ENCODE measurements around the gene TTR.

- TF ChIP-seq, protein P1, sequence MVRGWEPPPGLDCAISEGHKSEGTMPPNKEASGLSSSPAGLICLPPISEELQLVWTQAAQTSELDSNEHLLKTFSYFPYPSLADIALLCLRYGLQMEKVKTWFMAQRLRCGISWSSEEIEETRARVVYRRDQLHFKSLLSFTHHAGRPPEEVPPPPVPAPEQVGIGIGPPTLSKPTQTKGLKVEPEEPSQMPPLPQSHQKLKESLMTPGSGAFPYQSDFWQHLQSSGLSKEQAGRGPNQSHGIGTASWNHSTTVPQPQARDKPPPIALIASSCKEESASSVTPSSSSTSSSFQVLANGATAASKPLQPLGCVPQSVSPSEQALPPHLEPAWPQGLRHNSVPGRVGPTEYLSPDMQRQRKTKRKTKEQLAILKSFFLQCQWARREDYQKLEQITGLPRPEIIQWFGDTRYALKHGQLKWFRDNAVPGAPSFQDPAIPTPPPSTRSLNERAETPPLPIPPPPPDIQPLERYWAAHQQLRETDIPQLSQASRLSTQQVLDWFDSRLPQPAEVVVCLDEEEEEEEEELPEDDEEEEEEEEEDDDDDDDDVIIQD (CRISPR knock-in tag; IDR thresholded peaks at IDR 0.05; ENCODE audit: low read depth) = no peak
- TF ChIP-seq THRA (CRISPR knock-in tag; IDR thresholded peaks at IDR 0.05; ENCODE audit: borderline replicate concordance) (no peak), TBP (CRISPR knock-in tag; IDR thresholded peaks at IDR 0.05) (no peak), ZNF501 (CRISPR knock-in tag; IDR thresholded peaks at IDR 0.05) (no peak), ZFP37 (CRISPR knock-in tag; IDR thresholded peaks at IDR 0.05; ENCODE audit: borderline replicate concordance) (no peak), ZFP36 (IDR thresholded peaks at IDR 0.05; ENCODE audit: borderline replicate concordance, low read depth, low read length, partially characterized antibody) (no peak), AFF4 (CRISPR knock-in tag; IDR thresholded peaks at IDR 0.05) (no peak), ZKSCAN1 (IDR thresholded peaks at IDR 0.05; ENCODE audit: low read length) (no peak), YY1 (IDR thresholded peaks at IDR 0.05; ENCODE audit: insufficient read depth, insufficient replicate concordance, low read depth, low read length) (no peak)
- TF ChIP-seq, protein P2, sequence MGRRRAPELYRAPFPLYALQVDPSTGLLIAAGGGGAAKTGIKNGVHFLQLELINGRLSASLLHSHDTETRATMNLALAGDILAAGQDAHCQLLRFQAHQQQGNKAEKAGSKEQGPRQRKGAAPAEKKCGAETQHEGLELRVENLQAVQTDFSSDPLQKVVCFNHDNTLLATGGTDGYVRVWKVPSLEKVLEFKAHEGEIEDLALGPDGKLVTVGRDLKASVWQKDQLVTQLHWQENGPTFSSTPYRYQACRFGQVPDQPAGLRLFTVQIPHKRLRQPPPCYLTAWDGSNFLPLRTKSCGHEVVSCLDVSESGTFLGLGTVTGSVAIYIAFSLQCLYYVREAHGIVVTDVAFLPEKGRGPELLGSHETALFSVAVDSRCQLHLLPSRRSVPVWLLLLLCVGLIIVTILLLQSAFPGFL (CRISPR knock-in tag; IDR thresholded peaks at IDR 0.05) = no peak
- TF ChIP-seq, protein P3, sequence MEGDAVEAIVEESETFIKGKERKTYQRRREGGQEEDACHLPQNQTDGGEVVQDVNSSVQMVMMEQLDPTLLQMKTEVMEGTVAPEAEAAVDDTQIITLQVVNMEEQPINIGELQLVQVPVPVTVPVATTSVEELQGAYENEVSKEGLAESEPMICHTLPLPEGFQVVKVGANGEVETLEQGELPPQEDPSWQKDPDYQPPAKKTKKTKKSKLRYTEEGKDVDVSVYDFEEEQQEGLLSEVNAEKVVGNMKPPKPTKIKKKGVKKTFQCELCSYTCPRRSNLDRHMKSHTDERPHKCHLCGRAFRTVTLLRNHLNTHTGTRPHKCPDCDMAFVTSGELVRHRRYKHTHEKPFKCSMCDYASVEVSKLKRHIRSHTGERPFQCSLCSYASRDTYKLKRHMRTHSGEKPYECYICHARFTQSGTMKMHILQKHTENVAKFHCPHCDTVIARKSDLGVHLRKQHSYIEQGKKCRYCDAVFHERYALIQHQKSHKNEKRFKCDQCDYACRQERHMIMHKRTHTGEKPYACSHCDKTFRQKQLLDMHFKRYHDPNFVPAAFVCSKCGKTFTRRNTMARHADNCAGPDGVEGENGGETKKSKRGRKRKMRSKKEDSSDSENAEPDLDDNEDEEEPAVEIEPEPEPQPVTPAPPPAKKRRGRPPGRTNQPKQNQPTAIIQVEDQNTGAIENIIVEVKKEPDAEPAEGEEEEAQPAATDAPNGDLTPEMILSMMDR (CRISPR knock-in tag; IDR thresholded peaks at IDR 0.05) = no peak
Measured at GRCh38 chr18:31549416-31549815, 42.3 kb upstream of the TTR start.

All from HepG2 (cell line).